HepG2 (cell line): Measurements from ENCODE around the gene RNF126. TPM values are rescaled to one million over a fixed set of nuclear protein-coding genes. Genes with fewer than 3 reads are reported as not detected.

Experiments used
- BORCS8-MEF2B ChIP-seq: sonication (generic); formaldehyde crosslinking; IDR thresholded peaks from 2 replicates; pipeline ENCODE4 v1.8.0; 2022; ENCODE audit warnings: mild to moderate bottlenecking, missing genetic modification reagents
- CSRNP1 ChIP-seq: sonication (generic); formaldehyde crosslinking; IDR thresholded peaks from 2 replicates; pipeline ENCODE4 v1.8.1; 2023; ENCODE audit warnings: mild to moderate bottlenecking, missing genetic modification reagents
- HOXA5 ChIP-seq: sonication (generic); formaldehyde crosslinking; IDR thresholded peaks from 2 replicates; pipeline ENCODE4 v1.4.0; 2020; ENCODE audit warnings: missing genetic modification reagents
- MAFG ChIP-seq: sonication (generic); formaldehyde crosslinking; IDR thresholded peaks from 2 replicates; pipeline ENCODE4 v1.5.1; 2020; ENCODE audit warnings: mild to moderate bottlenecking, missing genetic modification reagents
- MAZ ChIP-seq, 2 experiments: sonication (generic) in 1 of 2; formaldehyde crosslinking in 1 of 2; IDR thresholded peaks; 2 replicates each; pipeline versions ENCODE4 v1.5.0 to v1.6.1; 2012 to 2020; ENCODE audit warnings: low read depth in 2 of 2, mild to moderate bottlenecking in 2 of 2, borderline replicate concordance in 1 of 2, improper control_type of control experiment in 1 of 2, low read length in 1 of 2, missing genetic modification reagents in 1 of 2, moderate library complexity in 1 of 2
- MTF2 ChIP-seq: sonication (generic); formaldehyde crosslinking; IDR thresholded peaks from 2 replicates; pipeline ENCODE4 v1.5.0; 2020; ENCODE audit warnings: missing genetic modification reagents, borderline replicate concordance
- MYC ChIP-seq: sonication (generic); formaldehyde crosslinking; IDR thresholded peaks from 2 replicates; pipeline ENCODE4 v1.9.0; 2021; ENCODE audit warnings: missing genetic modification reagents, borderline replicate concordance
- PITX1 ChIP-seq: sonication (generic); formaldehyde crosslinking; IDR thresholded peaks from 2 replicates; pipeline ENCODE4 v1.5.1; 2020; ENCODE audit warnings: mild to moderate bottlenecking, missing genetic modification reagents
- RFXAP ChIP-seq: sonication (generic); formaldehyde crosslinking; IDR thresholded peaks from 2 replicates; pipeline ENCODE4 v1.4.0; 2020; ENCODE audit warnings: missing genetic modification reagents, borderline replicate concordance
- SNAPC2 ChIP-seq: sonication (generic); formaldehyde crosslinking; IDR thresholded peaks from 2 replicates; pipeline ENCODE4 v1.8.1; 2022; ENCODE audit warnings: mild to moderate bottlenecking, missing genetic modification reagents
- SP5 ChIP-seq: IDR thresholded peaks from 2 replicates; pipeline ENCODE4 v1.6.1; 2016; ENCODE audit warnings: low read depth, borderline replicate concordance
- TAF15 ChIP-seq: fragments of 200-400 bp; formaldehyde crosslinking; IDR thresholded peaks from one replicate; pipeline ENCODE4 v1.6.1; 2018; ENCODE audit warnings: mild to moderate bottlenecking, low read depth, low read length; ENCODE audit not compliant: poor library complexity, severe bottlenecking
- ZFP82 ChIP-seq: sonication (generic); formaldehyde crosslinking; IDR thresholded peaks from 2 replicates; pipeline ENCODE4 v1.5.1; 2020; ENCODE audit warnings: mild to moderate bottlenecking, missing genetic modification reagents, borderline replicate concordance
- ZNF160 ChIP-seq: sonication (generic); formaldehyde crosslinking; IDR thresholded peaks from 2 replicates; pipeline ENCODE4 v1.8.0; 2022; ENCODE audit warnings: mild to moderate bottlenecking, inconsistent platforms, missing genetic modification reagents
- ZNF263 ChIP-seq: sonication (generic); formaldehyde crosslinking; IDR thresholded peaks from 2 replicates; pipeline ENCODE4 v1.4.0; 2020; ENCODE audit warnings: missing genetic modification reagents
- ZNF501 ChIP-seq: sonication (generic); formaldehyde crosslinking; IDR thresholded peaks from 2 replicates; pipeline ENCODE4 v1.5.1; 2020; ENCODE audit warnings: mild to moderate bottlenecking, moderate library complexity, missing genetic modification reagents
- ZNF605 ChIP-seq: sonication (generic); formaldehyde crosslinking; IDR thresholded peaks from 2 replicates; pipeline ENCODE4 v1.8.0; 2022; ENCODE audit warnings: mild to moderate bottlenecking, missing genetic modification reagents
- ZNF629 ChIP-seq: sonication (generic); formaldehyde crosslinking; conservative IDR thresholded peaks from 2 replicates; pipeline ENCODE4 v1.5.0; 2020; ENCODE audit warnings: missing genetic modification reagents
- ZNF670 ChIP-seq: sonication (generic); formaldehyde crosslinking; IDR thresholded peaks from 2 replicates; pipeline ENCODE4 v1.8.0; 2022; ENCODE audit warnings: mild to moderate bottlenecking, missing genetic modification reagents, borderline replicate concordance
- ZNF687 ChIP-seq: sonication (generic); formaldehyde crosslinking; IDR thresholded peaks from 2 replicates; pipeline ENCODE4 v1.5.1; 2020; ENCODE audit warnings: mild to moderate bottlenecking, missing genetic modification reagents, moderate library complexity
- ZNF83 ChIP-seq: sonication (generic); formaldehyde crosslinking; IDR thresholded peaks from 2 replicates; pipeline ENCODE4 v1.4.0; 2020; ENCODE audit warnings: missing genetic modification reagents, mild to moderate bottlenecking, borderline replicate concordance
- polyA plus RNA-seq, 8 experiments: library from polyadenylated mRNA; depleted of rRNA in 3 of 8; stranded (reverse) in 7 of 8; unstranded in 1 of 8; fragments of >200 nt; fragmentation: Illumina TruSeq in 4 of 8; extraction: Trizol in 4 of 8; gene quantifications; 2 replicates each; pipeline versions ENCODE4 v1.2.1 to v1.2.3, GENCODE V29; 2011 to 2016; ENCODE audit warnings: low read depth in 4 of 8, missing spikeins in 1 of 8, mixed read lengths in 1 of 8; ENCODE audit not compliant: insufficient read depth in 1 of 8
- total RNA-seq, 5 experiments: library from RNA; depleted of rRNA; stranded (reverse); fragments of >200 nt; fragmentation: Illumina TruSeq; extraction: Trizol; gene quantifications; 2 replicates each; pipeline ENCODE4 v1.2.3, GENCODE V29; 2016; ENCODE audit warnings: low read depth in 1 of 5
- TF ChIP-seq, protein P1 (sequence below): sonication (generic); formaldehyde crosslinking; IDR thresholded peaks from 2 replicates; pipeline ENCODE4 v1.4.0; 2020; ENCODE audit warnings: missing genetic modification reagents

Gene RNF126
- total and polyA plus RNA-seq, 2 of the 13 experiments (the other 11 are each of a cell fraction or from before 2014, with no cell fraction given): 23.2 to 34.0 TPM

GRCh38 chr19:704447-704741 is 41.4 kb upstream of the RNF126 start (continued):
- TF ChIP-seq, protein P1, sequence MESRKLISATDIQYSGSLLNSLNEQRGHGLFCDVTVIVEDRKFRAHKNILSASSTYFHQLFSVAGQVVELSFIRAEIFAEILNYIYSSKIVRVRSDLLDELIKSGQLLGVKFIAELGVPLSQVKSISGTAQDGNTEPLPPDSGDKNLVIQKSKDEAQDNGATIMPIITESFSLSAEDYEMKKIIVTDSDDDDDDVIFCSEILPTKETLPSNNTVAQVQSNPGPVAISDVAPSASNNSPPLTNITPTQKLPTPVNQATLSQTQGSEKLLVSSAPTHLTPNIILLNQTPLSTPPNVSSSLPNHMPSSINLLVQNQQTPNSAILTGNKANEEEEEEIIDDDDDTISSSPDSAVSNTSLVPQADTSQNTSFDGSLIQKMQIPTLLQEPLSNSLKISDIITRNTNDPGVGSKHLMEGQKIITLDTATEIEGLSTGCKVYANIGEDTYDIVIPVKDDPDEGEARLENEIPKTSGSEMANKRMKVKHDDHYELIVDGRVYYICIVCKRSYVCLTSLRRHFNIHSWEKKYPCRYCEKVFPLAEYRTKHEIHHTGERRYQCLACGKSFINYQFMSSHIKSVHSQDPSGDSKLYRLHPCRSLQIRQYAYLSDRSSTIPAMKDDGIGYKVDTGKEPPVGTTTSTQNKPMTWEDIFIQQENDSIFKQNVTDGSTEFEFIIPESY: 0 out of 2 replicates have a peak, but pooled peaks have one; percentile 0
- TF ChIP-seq HOXA5 (CRISPR knock-in tag) (peak; percentile 50; the same call in 1 of the 2 replicates), BORCS8-MEF2B (CRISPR knock-in tag) (peak; percentile 68; the same call in 1 of the 2 replicates), RFXAP (CRISPR knock-in tag) (0 out of 2 replicates have a peak, but pooled peaks have one; percentile 29), ZNF670 (CRISPR knock-in tag) (0 out of 2 replicates have a peak, but pooled peaks have one; percentile 62), ZNF687 (CRISPR knock-in tag) (peak; percentile 11), SNAPC2 (CRISPR knock-in tag) (0 out of 2 replicates have a peak, but pooled peaks have one; percentile 52), MYC (CRISPR knock-in tag) (0 out of 2 replicates have a peak, but pooled peaks have one; percentile 41), ZNF263 (CRISPR knock-in tag) (0 out of 2 replicates have a peak, but pooled peaks have one; percentile 4), SP5 (CRISPR knock-in tag) (no peak), PITX1 (CRISPR knock-in tag) (peak; percentile 40), ZNF629 (CRISPR knock-in tag) (0 out of 2 replicates have a peak, but pooled peaks have one; percentile 14), ZNF160 (CRISPR knock-in tag) (0 out of 2 replicates have a peak, but pooled peaks have one; percentile 2), MTF2 (CRISPR knock-in tag) (peak; percentile 54; the same call in 1 of the 2 replicates), MAFG (no peak), ZFP82 (CRISPR knock-in tag) (0 out of 2 replicates have a peak, but pooled peaks have one; percentile 44), CSRNP1 (peak; percentile 78; the same call in 1 of the 2 replicates), TAF15 (no peak), MAZ (IDR thresholded peaks at IDR 0.05; ENCODE audit: borderline replicate concordance, low read depth, low read length) (no peak), MAZ (CRISPR knock-in tag; IDR thresholded peaks at IDR 0.05; ENCODE audit: low read depth) (0 out of 2 replicates have a peak, but pooled peaks have one; percentile 57), ZNF501 (peak; percentile 49; the same call in 1 of the 2 replicates), ZNF605 (CRISPR knock-in tag) (peak; percentile 41; the same call in 1 of the 2 replicates), ZNF83 (CRISPR knock-in tag) (0 out of 2 replicates have a peak, but pooled peaks have one; percentile 28)
